Measurements from ENCODE around the gene SLC41A3.

DNA sequence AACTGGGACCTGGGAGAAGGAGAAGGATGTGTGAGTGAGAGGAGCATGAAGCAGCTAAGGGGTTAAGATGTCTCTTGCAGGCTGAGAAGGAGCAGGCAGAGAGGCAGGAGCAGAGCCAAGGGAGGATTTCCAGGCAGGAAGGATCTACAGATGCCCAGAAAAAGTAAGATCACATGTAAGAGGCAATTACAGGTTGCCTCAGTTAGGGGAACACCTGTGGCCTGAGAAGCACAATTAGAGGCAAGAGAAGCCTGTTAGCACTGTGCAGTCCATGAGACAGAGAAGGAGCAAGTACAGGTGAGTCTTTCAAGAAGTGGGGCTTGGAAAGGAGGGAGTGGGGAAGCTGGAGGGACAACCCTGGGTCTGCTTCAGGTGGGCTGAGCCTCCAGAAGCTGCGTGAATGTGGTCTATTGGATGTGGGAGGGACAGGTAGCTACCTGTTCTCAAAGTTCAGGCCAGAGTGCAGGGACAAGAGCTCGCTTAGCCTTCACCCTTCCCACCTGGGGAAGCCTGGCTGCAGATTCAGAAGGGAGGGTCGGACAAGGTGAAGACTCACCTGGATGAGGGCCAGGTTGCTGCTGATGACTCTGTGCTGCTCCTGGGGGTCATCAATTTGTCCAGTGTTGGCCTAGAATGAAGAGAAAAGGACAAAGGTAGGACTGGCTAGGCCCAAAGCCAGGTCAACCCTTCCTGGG, 50.7 kb downstream of the SLC41A3 start:
- TF ChIP-seq, protein P1, sequence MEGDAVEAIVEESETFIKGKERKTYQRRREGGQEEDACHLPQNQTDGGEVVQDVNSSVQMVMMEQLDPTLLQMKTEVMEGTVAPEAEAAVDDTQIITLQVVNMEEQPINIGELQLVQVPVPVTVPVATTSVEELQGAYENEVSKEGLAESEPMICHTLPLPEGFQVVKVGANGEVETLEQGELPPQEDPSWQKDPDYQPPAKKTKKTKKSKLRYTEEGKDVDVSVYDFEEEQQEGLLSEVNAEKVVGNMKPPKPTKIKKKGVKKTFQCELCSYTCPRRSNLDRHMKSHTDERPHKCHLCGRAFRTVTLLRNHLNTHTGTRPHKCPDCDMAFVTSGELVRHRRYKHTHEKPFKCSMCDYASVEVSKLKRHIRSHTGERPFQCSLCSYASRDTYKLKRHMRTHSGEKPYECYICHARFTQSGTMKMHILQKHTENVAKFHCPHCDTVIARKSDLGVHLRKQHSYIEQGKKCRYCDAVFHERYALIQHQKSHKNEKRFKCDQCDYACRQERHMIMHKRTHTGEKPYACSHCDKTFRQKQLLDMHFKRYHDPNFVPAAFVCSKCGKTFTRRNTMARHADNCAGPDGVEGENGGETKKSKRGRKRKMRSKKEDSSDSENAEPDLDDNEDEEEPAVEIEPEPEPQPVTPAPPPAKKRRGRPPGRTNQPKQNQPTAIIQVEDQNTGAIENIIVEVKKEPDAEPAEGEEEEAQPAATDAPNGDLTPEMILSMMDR (tag by site-specific recombination; IDR thresholded peaks at IDR 0.05) = no peak
- TF ChIP-seq REST (tag by site-specific recombination; IDR thresholded peaks at IDR 0.05) (no peak), ZEB2 (tag by site-specific recombination; IDR thresholded peaks at IDR 0.05) (no peak), ZBTB20 (tag by site-specific recombination; IDR thresholded peaks at IDR 0.05) (no peak), KLF7 (tag by site-specific recombination; IDR thresholded peaks at IDR 0.05; ENCODE audit: borderline replicate concordance) (no peak), ZNF302 (tag by site-specific recombination; IDR thresholded peaks at IDR 0.05; ENCODE audit: low read depth) (no peak), ZNF510 (tag by site-specific recombination; IDR thresholded peaks at IDR 0.05; ENCODE audit: insufficient replicate concordance) (no peak)
- TF ChIP-seq, protein P2, sequence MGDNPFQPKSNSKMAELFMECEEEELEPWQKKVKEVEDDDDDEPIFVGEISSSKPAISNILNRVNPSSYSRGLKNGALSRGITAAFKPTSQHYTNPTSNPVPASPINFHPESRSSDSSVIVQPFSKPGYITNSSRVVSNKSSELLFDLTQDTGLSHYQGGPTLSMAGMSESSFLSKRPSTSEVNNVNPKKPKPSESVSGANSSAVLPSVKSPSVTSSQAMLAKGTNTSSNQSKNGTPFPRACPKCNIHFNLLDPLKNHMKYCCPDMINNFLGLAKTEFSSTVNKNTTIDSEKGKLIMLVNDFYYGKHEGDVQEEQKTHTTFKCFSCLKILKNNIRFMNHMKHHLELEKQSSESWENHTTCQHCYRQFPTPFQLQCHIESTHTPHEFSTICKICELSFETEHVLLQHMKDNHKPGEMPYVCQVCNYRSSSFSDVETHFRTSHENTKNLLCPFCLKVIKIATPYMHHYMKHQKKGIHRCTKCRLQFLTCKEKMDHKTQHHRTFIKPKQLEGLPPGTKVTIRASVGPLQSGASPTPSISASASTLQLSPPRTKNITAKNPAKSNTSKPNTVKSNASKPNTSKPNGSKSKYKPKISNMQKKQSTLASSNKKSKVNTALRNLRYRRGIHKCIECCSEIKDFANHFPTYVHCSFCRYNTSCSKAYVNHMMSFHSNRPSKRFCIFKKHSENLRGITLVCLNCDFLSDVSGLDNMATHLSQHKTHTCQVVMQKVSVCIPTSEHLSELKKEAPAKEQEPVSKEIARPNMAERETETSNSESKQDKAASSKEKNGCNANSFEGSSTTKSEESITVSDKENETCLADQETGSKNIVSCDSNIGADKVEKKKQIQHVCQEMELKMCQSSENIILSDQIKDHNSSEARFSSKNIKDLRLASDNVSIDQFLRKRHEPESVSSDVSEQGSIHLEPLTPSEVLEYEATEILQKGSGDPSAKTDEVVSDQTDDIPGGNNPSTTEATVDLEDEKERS (tag by site-specific recombination; IDR thresholded peaks at IDR 0.05) = no peak

All from HEK293 (cell line).